Activated CD4-positive, alpha-beta T cell treated with anti-CD3 and anti-CD28 coated beads for 1 hour (primary cell): ENCODE results near the gene EXD3.
"Not testable (repeated sequence)": the region's sequence is repeated elsewhere in the genome, so short reads cannot be mapped to it uniquely, and the experiment has no call there.

Experiments used
- DNase-seq: peaks from one replicate; pipeline ENCODE4 v3.0.0-alpha.2; 2020

EXD3 gene

DNA sequence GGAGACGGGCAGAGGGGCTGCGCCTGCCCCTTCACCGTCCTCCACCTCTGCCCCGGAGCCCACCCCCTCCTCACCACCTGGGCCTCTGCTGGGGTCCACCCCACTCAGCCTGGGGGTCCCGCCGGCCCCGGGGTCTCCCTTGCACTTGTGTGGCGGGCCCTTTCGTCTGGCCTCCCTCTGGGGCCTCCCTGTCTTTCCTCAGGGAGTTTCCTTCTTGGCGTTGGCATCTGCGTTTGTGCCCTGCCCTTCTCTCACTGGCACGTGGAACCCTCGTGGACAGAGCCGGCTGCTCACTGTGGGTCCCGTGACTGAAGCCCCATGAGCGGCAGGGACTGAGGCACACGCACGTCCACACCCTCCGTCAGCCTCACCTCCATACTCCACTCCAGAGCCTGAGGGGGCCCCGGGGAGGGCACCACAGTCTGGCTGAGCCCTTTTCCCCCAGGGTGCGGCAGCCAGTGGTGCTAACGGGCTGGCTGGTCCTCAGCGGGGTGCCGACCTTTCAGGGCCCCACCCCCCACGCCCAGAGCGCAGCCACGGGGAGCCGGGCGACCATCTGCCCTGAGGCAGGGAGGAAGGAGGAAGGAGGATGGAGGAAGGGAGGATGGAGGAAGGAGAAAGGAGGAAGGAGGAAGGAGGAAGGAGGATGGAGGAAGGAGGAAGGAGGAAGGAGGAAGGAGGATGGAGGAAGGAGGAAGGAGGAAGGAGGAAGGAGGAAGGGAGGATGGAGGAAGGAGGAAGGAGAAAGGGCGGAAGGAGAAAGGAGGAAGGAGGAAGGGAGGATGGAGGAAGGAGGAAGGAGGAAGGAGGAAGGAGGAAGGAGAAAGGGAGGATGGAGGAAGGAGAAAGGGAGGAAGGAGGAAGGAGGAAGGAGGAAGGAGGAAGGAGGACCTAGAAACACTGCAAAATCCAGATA is 67.9 kb downstream of the EXD3 start:
- DNase-seq, result no peak

DNA sequence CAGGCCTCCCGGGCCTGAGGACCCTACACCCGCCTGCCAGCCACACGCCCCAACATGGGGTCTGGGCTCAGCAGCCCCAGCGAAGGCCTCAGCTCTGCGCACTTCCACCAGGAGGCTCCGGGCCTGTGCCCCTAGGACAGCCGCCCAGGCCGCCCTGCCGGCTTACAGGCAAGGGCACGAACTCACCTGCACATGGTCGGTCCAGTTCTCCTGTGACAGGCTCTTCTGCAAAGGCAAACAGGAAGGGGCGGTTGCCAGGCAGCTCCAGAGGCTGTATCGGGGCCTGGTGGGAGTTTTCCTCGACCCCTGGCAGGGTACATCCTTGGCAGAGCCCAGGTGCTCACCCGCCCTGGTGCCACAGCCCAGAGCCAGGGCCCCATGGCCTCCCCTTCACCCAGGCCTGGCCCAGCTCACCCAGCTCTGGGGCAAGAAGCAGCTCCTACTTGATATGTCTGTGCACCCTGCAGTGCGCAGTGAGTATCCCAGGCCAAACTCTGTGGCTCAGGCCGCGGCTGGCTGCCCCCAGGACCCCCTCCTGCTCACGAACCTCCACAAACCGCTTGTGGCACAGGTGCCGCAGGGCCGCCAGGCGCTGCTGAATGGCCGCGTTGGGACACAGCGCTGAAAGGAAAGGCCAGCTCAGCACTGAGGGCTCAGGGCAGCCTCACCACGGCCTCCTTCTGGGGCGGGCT is 68.7 kb downstream of the EXD3 start:
- no peak for DNase-seq

DNA sequence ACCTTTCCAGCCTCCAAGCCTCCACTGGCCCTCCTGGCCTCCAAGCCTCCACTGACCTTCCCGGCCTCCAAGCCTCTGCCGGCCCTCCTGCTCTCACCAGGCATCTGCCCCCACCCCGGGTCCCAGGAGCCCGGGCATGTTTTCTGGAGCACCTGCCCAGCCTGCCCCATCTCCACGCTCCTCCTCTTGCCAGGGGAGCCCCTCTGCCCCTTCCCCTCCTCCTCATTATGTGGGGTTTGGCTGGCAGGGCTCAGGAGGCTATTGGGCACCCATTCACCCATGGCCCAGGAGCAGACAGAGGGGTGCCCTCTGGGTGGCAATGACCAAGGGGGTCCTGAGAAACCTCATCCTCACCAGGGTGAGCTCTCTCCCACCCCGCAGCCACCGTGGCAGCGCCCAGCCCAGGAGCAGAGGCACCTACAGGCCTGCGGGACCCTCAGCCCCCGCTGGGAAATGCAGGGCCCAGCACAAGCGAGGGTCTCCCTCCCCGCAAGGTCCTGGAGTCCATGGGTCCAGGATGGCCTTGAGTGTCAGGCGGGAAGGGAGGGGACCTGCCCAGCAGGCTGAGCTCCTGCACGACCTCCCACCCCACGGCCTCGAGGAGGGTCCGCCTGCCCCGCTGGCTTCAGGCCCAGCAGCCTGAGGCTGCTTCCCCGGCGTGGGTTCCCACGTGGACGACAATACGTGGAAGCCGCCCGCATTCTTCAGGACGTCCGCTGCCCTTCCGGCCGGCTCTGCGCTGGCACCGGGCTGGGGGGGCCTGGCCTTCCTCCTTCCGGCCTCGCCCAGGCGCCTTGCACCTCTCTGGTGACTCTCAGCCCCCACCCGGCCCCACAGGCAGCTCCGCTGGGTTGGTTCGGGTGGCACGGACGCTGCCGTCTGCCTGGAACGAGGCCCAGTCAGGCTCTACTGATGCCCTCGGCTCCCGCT is 69.5 kb downstream of the EXD3 start:
- no peak for DNase-seq

DNA sequence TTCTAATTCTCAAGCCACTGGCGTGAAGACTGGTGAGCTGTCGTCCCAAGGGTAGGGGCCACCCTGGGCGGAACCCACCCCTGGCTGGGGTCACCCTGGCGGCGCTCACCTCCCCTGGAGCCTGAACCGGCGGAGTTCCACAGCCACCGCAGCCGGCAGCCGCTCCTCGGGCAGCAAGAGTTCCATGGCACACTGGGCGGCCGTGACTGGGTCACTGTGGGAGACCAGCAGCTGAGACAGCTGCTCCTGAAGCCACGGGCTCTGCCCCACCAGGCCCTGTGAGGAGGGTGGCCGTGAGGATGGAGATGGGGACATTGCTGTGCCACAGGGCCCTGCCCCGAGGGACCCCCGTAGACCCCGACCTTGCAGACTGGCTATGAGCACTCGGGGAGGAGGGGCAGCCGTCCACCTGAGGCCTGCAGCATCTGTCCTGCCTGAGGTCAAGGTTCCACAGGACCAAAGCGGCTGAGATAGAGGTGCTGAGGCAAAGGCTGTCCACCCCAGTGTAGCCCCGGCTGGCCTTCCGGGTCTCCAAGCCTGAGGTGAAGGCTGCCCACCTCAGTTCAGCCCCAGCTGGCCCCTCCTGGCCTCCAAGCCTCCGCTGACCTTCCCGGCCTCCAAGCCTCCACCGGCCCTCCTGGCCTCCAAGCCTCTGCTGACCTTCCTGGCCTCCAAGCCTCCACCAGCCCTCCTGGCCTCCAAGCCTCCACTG is 70.3 kb downstream of the EXD3 start:
- no peak for DNase-seq

DNA sequence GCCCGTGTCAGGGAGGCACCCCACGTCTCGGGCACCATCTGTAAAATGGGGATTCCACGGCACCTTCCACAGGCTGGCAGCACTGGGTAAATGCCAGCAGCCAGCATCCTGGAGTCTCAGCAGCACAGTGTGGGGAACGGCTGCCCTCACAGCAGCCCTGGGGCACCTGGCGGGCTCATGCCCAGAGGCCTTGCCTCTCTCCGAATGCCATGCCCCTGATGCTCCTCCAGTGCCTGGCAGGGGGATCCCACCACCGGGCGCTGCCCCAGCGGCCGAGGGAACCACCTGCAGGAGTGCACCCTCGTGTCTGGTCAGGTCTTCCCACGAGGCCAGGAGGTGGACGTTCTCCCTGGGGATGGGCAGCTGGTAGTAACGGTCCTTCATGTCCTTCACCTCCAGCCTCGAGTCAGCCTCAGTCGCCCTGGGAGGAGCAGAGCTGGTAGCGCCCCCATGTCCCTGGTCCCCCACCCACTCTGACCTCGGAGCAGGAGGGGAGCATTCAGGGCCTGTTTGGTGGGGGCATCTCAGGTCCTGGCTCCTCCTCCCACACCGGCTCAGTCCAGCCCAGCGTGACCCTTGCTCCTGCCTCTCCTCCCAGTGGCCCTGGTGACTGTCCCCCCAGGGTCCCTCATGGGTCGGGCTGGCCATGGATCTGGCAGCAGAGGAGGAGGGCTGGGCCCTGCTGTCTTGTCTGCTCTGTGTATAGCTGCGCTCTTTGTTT is 71.0 kb downstream of the EXD3 start:
- DNase-seq, result no peak

DNA sequence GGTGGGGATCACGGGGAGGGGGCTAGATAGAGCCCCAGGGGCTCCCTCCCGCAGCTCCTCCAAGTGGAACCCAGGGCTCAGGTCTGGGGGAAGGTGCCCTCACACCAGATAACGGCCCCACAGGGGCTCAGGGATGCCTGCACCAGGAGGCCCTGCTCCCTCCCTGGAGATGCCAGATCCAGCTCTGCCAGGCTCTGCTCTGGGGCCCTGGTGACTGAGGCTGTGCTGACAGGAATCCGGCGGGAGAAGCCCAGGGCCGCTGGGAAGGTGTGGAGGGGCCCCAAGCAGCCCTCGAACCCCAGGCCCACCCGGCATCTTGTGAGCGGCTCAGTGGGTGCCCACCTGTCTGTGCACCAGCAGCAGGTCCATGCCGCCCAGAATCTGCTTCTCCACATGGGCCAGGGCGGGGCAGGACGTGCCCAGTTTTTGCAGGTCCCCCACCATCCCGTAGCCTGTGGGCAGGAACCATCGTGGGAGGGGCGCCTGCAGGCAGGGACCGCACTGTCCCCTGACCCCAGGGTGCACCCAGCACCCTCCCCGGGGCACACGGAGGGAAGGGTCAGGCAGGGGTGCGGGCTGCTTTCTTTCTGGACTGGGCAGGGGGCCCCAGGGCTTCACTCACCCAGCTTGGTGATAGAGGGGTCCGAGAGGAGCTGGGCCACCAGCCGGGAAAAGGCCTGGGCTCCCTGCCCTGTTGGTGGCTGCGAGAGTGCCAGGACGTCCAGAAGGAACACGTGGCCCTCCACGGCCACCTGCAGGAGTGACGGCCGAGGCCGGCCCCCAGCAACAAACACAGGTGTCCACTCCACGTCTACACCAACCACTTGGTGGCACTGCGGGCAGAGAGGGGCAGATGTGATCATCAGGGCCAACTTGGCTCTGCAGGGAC is 72.0 kb downstream of the EXD3 start:
- DNase-seq, result no peak

DNA sequence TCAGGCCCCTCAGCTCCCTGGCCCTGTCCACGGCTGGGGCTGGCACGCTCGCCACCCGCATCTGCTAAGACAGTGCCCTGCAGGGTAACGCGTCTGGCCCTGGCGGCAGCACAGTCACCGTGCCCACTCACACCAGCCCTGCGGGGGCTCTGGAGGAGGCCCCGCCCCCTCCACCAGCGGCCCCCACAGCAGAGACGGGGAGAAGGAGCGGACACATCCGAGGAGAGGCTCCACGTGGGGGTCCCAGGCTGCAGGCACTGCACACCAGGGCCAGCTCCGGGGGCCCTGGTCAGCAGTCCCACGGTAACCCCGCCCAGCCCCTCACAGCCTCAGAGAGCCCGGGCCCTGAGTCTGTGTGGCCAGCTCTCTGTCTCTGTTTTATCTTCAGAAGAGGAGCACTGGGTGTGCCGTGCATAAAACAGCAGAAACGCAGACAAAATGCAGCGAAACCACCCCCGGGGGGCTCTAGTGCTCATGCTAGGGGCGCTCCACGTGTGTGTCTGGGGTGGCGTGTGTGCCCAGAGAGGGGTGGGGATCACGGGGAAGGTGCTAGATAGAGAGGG is 73.4 kb downstream of the EXD3 start:
- DNase-seq, result no peak

DNA sequence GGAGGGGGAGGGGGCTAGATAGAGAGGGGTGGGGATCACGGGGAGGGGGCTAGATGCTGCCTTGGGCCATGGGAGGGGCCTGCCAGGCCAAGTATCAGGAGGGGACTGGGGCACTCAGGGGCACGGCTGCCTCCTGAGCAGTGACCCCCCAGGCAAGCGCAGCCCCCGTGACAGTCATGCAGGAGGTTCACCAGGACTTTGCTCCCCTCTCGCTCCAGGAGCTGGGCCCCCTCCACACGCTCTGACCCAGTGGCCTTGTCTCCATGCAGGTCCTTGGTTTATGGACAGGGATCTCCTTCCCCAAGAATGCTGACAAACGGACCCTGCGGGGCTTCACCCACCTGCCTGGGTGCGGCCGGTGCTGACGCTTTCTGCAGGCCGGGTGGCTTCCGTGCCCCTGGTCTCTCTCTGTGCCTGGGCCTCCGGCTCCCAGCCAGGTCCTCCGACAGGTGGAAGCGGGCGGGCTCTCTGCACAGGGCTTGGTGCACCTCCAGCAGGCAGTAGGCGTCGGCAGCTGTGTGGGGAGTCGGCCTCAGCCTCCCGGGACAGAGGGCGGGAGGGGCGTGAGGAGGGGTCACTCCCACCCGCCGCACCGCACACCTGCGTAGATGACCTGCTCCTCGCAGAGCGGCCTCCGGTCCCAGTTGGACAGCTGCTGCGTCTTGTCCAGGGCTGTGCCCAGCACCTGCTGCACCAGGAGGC is 74.0 kb downstream of the EXD3 start:
- DNase-seq, result no peak

DNA sequence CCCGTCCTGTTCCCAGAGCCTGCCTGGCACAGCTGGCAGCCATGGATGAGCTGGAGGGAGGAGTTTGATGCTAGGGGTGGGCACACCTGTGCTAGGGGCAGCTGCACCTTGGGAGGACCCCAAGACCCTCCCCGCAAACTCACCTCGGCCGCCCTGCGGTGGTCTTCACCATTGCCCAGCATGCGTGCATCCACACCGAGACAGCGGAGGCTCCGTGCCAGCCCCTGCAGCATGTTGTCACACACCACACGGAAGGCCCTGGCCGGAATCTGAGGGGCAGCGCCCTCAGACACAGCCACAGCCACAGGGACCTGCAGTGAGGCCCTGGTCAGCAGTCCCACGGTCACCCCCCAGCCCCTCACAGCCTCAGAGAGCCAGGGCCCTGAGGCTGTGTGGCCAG is 75.0 kb downstream of the EXD3 start:
- no peak for DNase-seq

DNA sequence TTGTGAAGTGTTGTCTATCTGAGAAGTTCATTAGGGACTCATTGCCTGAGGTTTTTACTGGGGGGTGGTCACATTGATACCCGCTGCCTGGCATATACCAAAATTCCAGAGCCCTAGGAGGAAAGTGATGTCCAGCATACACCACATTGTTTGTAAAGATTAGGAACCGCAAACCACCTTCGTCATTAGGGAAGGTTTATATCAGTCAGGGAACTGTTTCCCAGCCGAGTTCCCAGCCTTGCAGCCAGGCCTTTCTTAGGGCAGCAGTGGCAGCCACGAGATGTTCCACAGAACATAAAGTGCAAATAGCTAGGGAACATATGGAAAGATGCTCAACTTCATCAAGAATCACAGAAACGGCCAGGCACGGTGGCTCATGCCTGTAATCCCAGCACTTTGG is 80.5 kb downstream of the EXD3 start:
- no peak for DNase-seq

DNA sequence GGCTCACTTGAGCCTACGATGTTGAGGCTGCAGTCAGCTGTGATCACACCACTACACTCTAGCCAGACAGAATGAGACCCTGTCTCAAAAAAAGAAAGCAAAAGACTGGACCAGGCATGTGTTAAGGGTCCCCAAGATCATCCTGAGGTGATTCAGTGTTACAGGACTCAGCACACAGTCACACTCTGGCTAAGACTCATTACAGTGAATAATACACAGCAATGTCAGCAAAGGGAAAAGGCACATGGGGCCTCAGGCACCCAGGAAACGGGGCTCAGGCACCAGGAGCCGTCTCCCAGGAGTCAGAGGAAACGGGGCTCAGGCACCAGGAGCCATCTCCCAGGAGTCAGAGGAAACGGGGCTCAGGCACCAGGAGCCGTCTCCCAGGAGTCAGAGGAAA is 81.7 kb downstream of the EXD3 start:
- DNase-seq, result no peak

DNA sequence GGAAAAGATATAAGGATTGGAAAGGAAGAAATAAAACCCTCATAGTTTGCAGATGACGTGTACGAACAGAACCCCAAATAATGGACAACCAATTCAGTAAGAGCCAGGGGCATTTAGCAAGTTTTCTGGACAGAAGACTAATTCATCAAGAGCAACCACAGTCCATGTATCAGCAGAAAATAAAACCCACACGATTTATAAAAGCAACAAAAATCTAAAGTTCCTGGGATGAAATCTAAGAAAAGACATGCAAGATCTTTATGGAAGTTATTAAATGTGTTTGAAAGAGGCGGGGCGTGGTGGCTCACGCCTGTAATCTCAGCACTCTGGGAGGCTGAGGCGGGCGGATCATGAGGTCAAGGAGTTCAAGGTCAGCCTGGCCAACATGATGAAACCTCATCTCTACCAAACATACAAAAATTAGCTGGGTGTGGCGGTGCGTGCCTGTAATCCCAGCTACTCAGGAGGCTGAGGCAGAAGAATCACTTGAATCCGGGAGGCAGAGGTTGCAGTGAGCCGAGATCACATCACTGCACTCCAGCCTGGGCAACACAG is 83.0 kb downstream of the EXD3 start:
- not testable (repeated sequence) for DNase-seq

DNA sequence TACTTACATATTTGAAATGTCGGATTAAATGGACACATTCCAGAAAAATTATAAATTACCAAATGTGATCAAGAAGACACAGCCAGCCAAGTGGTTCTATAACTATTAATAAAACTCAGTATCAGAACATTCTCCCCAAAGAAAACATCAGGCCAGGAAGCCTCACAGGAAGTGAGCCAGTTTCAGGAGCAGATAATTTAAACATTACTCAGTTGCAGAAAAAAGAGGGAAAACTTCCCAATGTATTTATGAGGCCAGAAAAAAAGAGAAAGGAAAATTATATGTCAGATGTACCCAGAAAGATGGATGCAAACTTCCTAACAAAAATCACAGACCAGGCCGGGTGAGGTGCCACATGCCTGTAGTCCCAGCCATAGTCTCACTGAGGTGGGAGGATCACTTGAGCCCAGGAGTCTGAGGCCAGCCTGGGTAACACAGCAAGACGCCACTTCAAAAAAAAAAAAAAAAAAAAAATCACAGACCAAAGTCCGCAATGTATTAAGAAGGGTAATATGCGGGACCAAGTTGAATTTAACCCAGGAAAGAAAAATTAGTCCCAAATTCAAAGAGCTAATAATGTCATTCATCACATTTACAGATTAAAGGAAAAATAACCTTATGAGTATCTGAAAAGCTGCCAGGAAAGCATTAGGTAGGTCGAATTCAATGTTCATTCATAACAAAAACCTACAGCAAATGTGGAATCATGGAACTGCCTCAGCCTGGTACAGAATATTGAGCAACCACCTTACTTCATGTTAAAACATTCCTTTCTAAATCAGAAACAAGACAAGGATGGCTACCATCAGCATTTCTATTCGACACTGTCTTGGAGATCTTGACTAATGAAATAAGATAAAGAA is 83.7 kb downstream of the EXD3 start:
- no peak for DNase-seq

DNA sequence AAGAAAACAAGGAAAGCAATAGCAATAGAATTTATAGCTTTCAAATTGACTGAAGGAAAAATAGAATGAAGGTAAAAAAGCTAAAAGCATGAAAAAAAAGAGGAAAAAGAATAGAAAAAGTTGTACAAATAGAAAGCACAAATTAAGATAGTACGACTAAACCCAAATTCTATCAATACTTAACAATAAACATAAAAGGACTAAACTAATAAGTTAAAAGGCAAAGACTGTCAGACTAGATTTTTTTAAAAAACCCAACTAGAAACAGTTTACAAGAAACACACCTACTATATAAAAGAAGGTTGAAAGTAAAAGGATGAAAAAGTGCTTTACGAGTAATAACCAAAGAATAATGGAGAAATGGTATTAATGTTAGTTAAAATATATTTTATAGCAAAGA is 86.2 kb downstream of the EXD3 start:
- no peak for DNase-seq

DNA sequence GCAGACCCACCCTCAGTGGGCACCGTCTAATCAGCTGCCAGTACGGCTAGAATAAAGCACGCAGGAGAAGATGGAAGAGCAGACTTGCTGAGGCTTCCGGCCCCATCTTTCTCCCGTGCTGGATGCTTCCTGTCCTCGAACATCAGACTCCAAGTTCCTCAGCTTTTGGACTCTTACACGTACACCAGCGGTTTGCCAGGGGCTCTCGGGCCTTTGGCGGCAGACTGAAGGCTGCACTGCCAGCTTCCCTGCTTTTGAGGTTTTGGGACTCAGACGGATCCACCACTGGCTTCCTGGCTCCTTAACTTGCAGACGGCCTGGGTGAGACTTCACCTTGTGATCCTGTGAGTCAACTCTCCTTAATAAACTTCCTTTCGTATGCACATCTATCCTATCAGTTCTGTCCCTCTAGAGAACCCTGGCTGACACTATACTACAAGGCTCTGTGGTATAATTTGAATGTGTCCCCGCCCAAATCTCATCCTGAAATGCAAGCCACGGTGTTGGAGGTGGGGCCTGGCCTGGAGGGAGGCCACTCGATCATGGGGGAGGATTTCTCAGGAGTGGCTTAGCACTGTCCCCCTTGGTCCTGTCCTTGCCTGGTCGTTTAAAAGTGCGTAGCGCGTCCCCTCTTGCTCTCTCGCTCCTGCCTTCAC is 89.8 kb downstream of the EXD3 start:
- no peak for DNase-seq

DNA sequence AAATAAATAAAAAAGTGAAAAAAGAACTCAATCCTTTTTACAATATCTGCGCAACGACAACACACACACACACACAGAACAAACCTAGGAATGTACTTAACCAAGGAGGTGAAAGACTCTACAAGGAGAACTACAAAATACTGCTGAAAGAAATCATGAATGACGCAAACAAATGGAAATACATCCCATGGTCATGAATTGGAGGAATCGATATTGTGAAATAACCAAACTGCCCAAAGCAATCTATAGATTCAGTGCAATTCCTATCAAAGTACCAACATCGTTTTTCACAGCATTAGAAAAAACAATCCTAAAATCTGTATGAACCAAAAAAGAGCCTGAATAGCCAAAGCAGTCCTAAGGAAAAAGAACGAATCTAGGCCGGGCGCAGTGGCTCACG is 91.0 kb downstream of the EXD3 start:
- no peak for DNase-seq

DNA sequence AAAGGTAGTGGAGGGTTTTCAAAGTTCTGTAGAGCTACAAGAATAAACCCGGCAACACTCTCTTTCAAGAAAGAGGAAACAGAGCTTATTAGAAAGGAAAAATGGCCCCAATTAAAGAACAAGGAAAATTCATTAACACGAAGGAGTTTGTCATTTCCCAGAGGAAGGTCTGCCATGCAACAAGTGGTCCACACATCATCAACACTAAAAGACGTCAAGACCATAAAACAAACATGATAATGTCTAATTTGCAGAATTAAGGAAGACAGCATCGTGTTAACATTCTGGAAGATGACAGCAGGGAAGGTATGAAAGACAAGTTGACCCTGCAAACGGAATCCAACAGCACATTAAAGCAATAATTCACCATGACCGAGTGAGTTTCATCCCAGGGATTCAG is 92.3 kb downstream of the EXD3 start:
- DNase-seq, result no peak

DNA sequence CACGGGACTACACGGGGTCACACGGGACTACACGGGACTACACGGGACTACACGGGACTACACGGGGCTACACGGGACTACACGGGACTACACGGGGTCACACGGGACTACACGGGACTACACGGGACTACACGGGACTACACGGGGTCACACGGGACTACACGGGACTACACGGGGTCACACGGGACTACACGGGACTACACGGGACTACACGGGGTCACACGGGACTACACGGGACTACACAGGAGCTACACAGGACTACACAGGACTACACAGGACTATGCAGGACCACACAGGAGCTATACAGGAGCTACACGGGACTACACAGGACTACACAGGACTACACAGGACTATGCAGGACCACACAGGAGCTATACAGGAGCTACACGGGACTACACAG is 93.4 kb downstream of the EXD3 start:
- DNase-seq, result not testable (repeated sequence)
